HEK293T (cell line): ENCODE results near the gene TECTB.

Experiments
- ARNT ChIP-seq: fragments of 450-650 bp; IDR thresholded peaks from 2 replicates; pipeline ENCODE4 v1.6.1; 2017; ENCODE audit warnings: mild to moderate bottlenecking
- ELF4 ChIP-seq: fragments of 450-650 bp; IDR thresholded peaks from 2 replicates; pipeline ENCODE4 v1.6.1; 2017; ENCODE audit warnings: antibody characterized with exemption
- FOXM1 ChIP-seq: fragments of 450-650 bp; IDR thresholded peaks from 2 replicates; pipeline ENCODE4 v1.6.1; 2017; ENCODE audit warnings: mild to moderate bottlenecking, borderline replicate concordance
- ZNF384 ChIP-seq: fragments of 450-650 bp; IDR thresholded peaks from 2 replicates; pipeline ENCODE4 v1.6.1; 2016

GRCh38 chr10:112288486-112288885 lies 5.3 kb downstream of the TECTB start:
- no peak for TF ChIP-seq ELF4
- TF ChIP-seq ZNF384: no peak
- TF ChIP-seq ARNT: no peak
- no peak for TF ChIP-seq FOXM1
